H1 (cell line): ENCODE measurements around the gene NTN4. TPM values are rescaled to one million over a fixed set of nuclear protein-coding genes. Genes with fewer than 3 reads are reported as not detected.

ENCODE experiments used
- CTCF ChIA-PET: fragments of 300-600 bp; sonication (Branson Sonifier 250); formaldehyde crosslinking; loops from one replicate; lab custom pipeline; 2021; ENCODE audit not compliant: partially characterized antibody; lab: Charles Lee
- POLR2A ChIA-PET: fragments of 300-600 bp; sonication (Branson Sonifier 250); formaldehyde crosslinking; loops from one replicate; lab custom pipeline; 2021; ENCODE audit warnings: inconsistent platforms; ENCODE audit not compliant: partially characterized antibody; lab: Charles Lee
- DNase-seq, 2 experiments: peaks; one replicate each; pipeline versions ENCODE4 v3.0.0 to v3.0.0-alpha.2; 2010 to 2022; ENCODE audit warnings: low spot score in 2 of 2, low read depth in 1 of 2, mixed read lengths in 1 of 2
- FAIRE-seq: peaks from 2 replicates; lab custom pipeline; 2011; peaks lifted over from hg19 to GRCh38; lab: Jason Lieb, UNC
- H2AFZ ChIP-seq: 2 replicates; pipeline ENCODE4 v1.8.1; 2012; ENCODE audit warnings: low read length, inconsistent platforms
- H2AK5ac ChIP-seq: 2 replicates; pipeline ENCODE4 v1.6.1; 2013; ENCODE audit warnings: low read depth, low read length
- H2BK120ac ChIP-seq: replicated peaks from 2 replicates; pipeline ENCODE3; 2013; ENCODE audit warnings: low read depth, low read length, inconsistent platforms
- H2BK12ac ChIP-seq: 2 replicates; pipeline ENCODE4 v1.6.1; 2013; ENCODE audit warnings: low read depth, low read length
- H2BK15ac ChIP-seq: 2 replicates; pipeline ENCODE4 v1.6.1; 2013; ENCODE audit warnings: low read length
- H2BK20ac ChIP-seq: 2 replicates; pipeline ENCODE4 v1.6.1; 2013; ENCODE audit warnings: low read length
- H2BK5ac ChIP-seq: 2 replicates; pipeline ENCODE4 v1.6.1; 2013; ENCODE audit warnings: low read depth, low read length
- H3K14ac ChIP-seq: 2 replicates; pipeline ENCODE4 v1.6.1; 2013; ENCODE audit warnings: inconsistent platforms; ENCODE audit not compliant: insufficient read length
- H3K18ac ChIP-seq: 2 replicates; pipeline ENCODE4 v1.6.1; 2013; ENCODE audit warnings: low read length; ENCODE audit errors: extremely low read depth
- H3K23ac ChIP-seq: 2 replicates; pipeline ENCODE4 v1.6.1; 2013; ENCODE audit warnings: inconsistent platforms; ENCODE audit not compliant: insufficient read length
- H3K23me2 ChIP-seq: 2 replicates; pipeline ENCODE4 v1.6.1; 2013; ENCODE audit warnings: low read depth, low read length
- H3K27ac ChIP-seq: 2 replicates; pipeline ENCODE4 v1.6.1; 2011; ENCODE audit warnings: low read depth, low read length, inconsistent platforms
- H3K27me3 ChIP-seq, 4 experiments: replicated peaks in 1 of 4; 1 replicate in 1 of 4; 2 replicates in 3 of 4; pipeline versions ENCODE4 v1.6.1 to v1.8.1; 2011 to 2013; ENCODE audit warnings: low read length in 3 of 4, mild to moderate bottlenecking in 3 of 4, inconsistent platforms in 2 of 4, mixed read lengths in 2 of 4, moderate library complexity in 1 of 4; ENCODE audit not compliant: control insufficient read depth in 3 of 4, insufficient read depth in 3 of 4; ENCODE audit errors: extremely low read depth in 1 of 4
- H3K36me3 ChIP-seq, 4 experiments: 2 replicates each; pipeline versions ENCODE4 v1.6.1 to v1.8.1; 2011 to 2013; ENCODE audit warnings: mild to moderate bottlenecking in 4 of 4, low read length in 3 of 4, moderate library complexity in 2 of 4, control low read depth in 1 of 4, inconsistent platforms in 1 of 4; ENCODE audit not compliant: insufficient read depth in 4 of 4, control insufficient read depth in 2 of 4
- H3K4ac ChIP-seq: replicated peaks from 2 replicates; pipeline ENCODE3; 2013; ENCODE audit warnings: low read length, low read depth, mixed read lengths, inconsistent platforms; ENCODE audit not compliant: insufficient read length
- H3K4me1 ChIP-seq, 4 experiments: replicated peaks in 1 of 4; 1 replicate in 1 of 4; 2 replicates in 3 of 4; pipeline versions ENCODE4 v1.6.1 to v1.8.1; 2011 to 2013; ENCODE audit warnings: low read length in 3 of 4, inconsistent platforms in 2 of 4, mixed read lengths in 1 of 4; ENCODE audit not compliant: insufficient read depth in 4 of 4, control insufficient read depth in 3 of 4
- H3K4me2 ChIP-seq, 2 experiments: 2 replicates each; pipeline versions ENCODE4 v1.6.1 to v1.8.1; 2011 to 2013; ENCODE audit warnings: low read depth in 2 of 2, low read length in 2 of 2, control low read depth in 1 of 2, inconsistent platforms in 1 of 2, mild to moderate bottlenecking in 1 of 2; ENCODE audit not compliant: insufficient read depth in 1 of 2
- H3K4me3 ChIP-seq, 4 experiments: fragments of 200-600, 300-600 bp in 1 of 4; sonication (generic), shearing (Covaris generic), sonication (Bioruptor Twin) in 1 of 4; 2 replicates each; pipeline versions ENCODE4 v1.5.1 to v1.8.1; 2011 to 2016; ENCODE audit warnings: low read length in 4 of 4, low read depth in 3 of 4, control low read depth in 2 of 4, inconsistent platforms in 2 of 4, mild to moderate bottlenecking in 2 of 4, mixed read lengths in 1 of 4, moderate library complexity in 1 of 4; ENCODE audit not compliant: insufficient read depth in 2 of 4; ENCODE audit errors: extremely low read depth in 1 of 4
- H3K56ac ChIP-seq: replicated peaks from 2 replicates; pipeline ENCODE3; 2013; ENCODE audit warnings: low read depth, mild to moderate bottlenecking, mixed read lengths, low read length, inconsistent platforms; ENCODE audit not compliant: insufficient read length
- H3K79me1 ChIP-seq: 2 replicates; pipeline ENCODE4 v1.6.1; 2013; ENCODE audit warnings: low read depth, low read length, control low read depth
- H3K79me2 ChIP-seq, 2 experiments: 2 replicates each; pipeline versions ENCODE4 v1.6.1 to v1.8.1; 2012 to 2013; ENCODE audit warnings: low read length in 2 of 2, mild to moderate bottlenecking in 2 of 2, inconsistent platforms in 1 of 2; ENCODE audit not compliant: insufficient read depth in 2 of 2, control insufficient read depth in 1 of 2
- H3K9ac ChIP-seq, 4 experiments: replicated peaks in 1 of 4; 1 replicate in 1 of 4; 2 replicates in 3 of 4; pipeline versions ENCODE4 v1.6.1 to v1.8.1; 2011 to 2013; ENCODE audit warnings: low read depth in 3 of 4, low read length in 3 of 4, control low read depth in 2 of 4, mild to moderate bottlenecking in 2 of 4, moderate library complexity in 2 of 4, inconsistent platforms in 1 of 4; ENCODE audit errors: extremely low read depth in 1 of 4
- H3K9me3 ChIP-seq, 2 experiments: 2 replicates each; pipeline versions ENCODE4 v1.6.1 to v1.8.1; 2012 to 2013; ENCODE audit warnings: mild to moderate bottlenecking in 2 of 2, moderate library complexity in 2 of 2, control low read depth in 1 of 2, inconsistent platforms in 1 of 2, low read depth in 1 of 2, low read length in 1 of 2, mixed read lengths in 1 of 2; ENCODE audit not compliant: insufficient read depth in 2 of 2
- H4K20me1 ChIP-seq, 2 experiments: replicated peaks in 1 of 2; 2 replicates each; pipeline versions ENCODE3 to v1.8.1; 2011 to 2013; ENCODE audit warnings: inconsistent platforms in 2 of 2, low read length in 2 of 2, mild to moderate bottlenecking in 1 of 2; ENCODE audit not compliant: insufficient read depth in 2 of 2, control insufficient read depth in 1 of 2
- H4K5ac ChIP-seq: 2 replicates; pipeline ENCODE4 v1.6.1; 2013; ENCODE audit warnings: low read length, low read depth, mixed read lengths, inconsistent platforms; ENCODE audit not compliant: insufficient read length
- H4K8ac ChIP-seq: 2 replicates; pipeline ENCODE4 v1.8.0; 2013; ENCODE audit warnings: mild to moderate bottlenecking, moderate library complexity, low read length, inconsistent platforms; ENCODE audit not compliant: insufficient read depth; ENCODE audit errors: extremely low read depth
- H4K91ac ChIP-seq: replicated peaks from 2 replicates; pipeline ENCODE3; 2013; ENCODE audit warnings: low read length, mixed read lengths, inconsistent platforms; ENCODE audit not compliant: insufficient read length
- CEBPB ChIP-seq: IDR thresholded peaks from 2 replicates; pipeline ENCODE4 v1.6.1; 2012; ENCODE audit warnings: low read depth, low read length
- CHD2 ChIP-seq: IDR thresholded peaks from 2 replicates; pipeline ENCODE4 v1.6.1; 2012; ENCODE audit warnings: low read length, improper control_type of control experiment
- CREB1 ChIP-seq: IDR thresholded peaks from 2 replicates; pipeline ENCODE4 v1.6.1; 2012; ENCODE audit warnings: inconsistent platforms
- CTBP2 ChIP-seq: IDR thresholded peaks from 2 replicates; pipeline ENCODE4 v1.7.0; 2011; ENCODE audit warnings: borderline replicate concordance, mild to moderate bottlenecking, moderate library complexity, mixed read lengths, low read length; ENCODE audit not compliant: insufficient read depth, insufficient read length
- CTCF ChIP-seq, 3 experiments: IDR thresholded peaks; 1 replicate in 2 of 3; 2 replicates in 1 of 3; pipeline versions ENCODE4 v1.5.1 to v1.6.1; 2011; ENCODE audit warnings: low read length in 3 of 3, mild to moderate bottlenecking in 3 of 3, inconsistent platforms in 2 of 3, low read depth in 1 of 3, moderate library complexity in 1 of 3; ENCODE audit not compliant: insufficient read depth in 1 of 3; ENCODE audit errors: control extremely low read depth in 1 of 3
- GABPA ChIP-seq: IDR thresholded peaks from 2 replicates; pipeline ENCODE4 v1.6.1; 2011; ENCODE audit warnings: mild to moderate bottlenecking, low read length, moderate library complexity, borderline replicate concordance; ENCODE audit not compliant: insufficient read depth
- KDM4A ChIP-seq: IDR thresholded peaks from one replicate; pipeline ENCODE4 v1.7.1; 2012; ENCODE audit warnings: low read depth, mild to moderate bottlenecking, moderate library complexity, low read length, inconsistent platforms; ENCODE audit not compliant: severe bottlenecking
- POLR2A ChIP-seq, 2 experiments: IDR thresholded peaks; 1 replicate in 1 of 2; 2 replicates in 1 of 2; pipeline ENCODE4 v1.6.1; 2011; ENCODE audit warnings: low read depth in 2 of 2, low read length in 2 of 2, mild to moderate bottlenecking in 2 of 2; ENCODE audit errors: control extremely low read depth in 1 of 2
- RFX5 ChIP-seq: IDR thresholded peaks from 2 replicates; pipeline ENCODE4 v1.6.1; 2011; ENCODE audit warnings: low read depth, low read length, improper control_type of control experiment, borderline replicate concordance
- SP4 ChIP-seq: IDR thresholded peaks from 2 replicates; pipeline ENCODE4 v1.6.1; 2012; ENCODE audit warnings: low read length, inconsistent platforms
- TAF1 ChIP-seq: IDR thresholded peaks from 2 replicates; pipeline ENCODE4 v1.6.1; 2011; ENCODE audit warnings: mild to moderate bottlenecking, low read depth, low read length
- YY1 ChIP-seq: IDR thresholded peaks from 2 replicates; pipeline ENCODE4 v1.6.1; 2011; ENCODE audit warnings: low read depth, mild to moderate bottlenecking, low read length
- whole genome bisulfite sequencing, 2 experiments: shearing (Covaris generic) in 1 of 2; methylation state at CpG; one replicate each; pipeline versions ENCODE4 v1.1.6 to v1.1.7; 2013 to 2015; ENCODE audit warnings: low lambda C conversion rate in 2 of 2, mixed read lengths in 2 of 2, inconsistent platforms in 1 of 2, low coverage in 1 of 2, missing lambda C conversion rate in 1 of 2; ENCODE audit not compliant: insufficient replicate concordance in 2 of 2, insufficient coverage in 1 of 2, insufficient read length in 1 of 2; ENCODE audit errors: extremely low coverage in 1 of 2, missing lambda C conversion rate in 1 of 2; 5-methylcytosine and 5-hydroxymethylcytosine counted together
- polyA plus RNA-seq, 7 experiments: library from polyadenylated mRNA; depleted of rRNA in 3 of 7; stranded (reverse) in 5 of 7; unstranded in 2 of 7; fragments of >200 nt in 5 of 7; fragments of 200-250 nt in 2 of 7; gene quantifications; 1 replicate in 5 of 7; 2 replicates in 1 of 7; 4 replicates in 1 of 7; pipeline versions ENCODE4 v1.2.1 to v1.2.3, GENCODE V29; 2011 to 2013; ENCODE audit warnings: missing spikeins in 2 of 7, mixed read lengths in 2 of 7
- total RNA-seq: library from RNA; stranded (reverse); fragmentation: NEBNext Ultra II Directional; extraction: Animal tissue kit (Norgen Biotek cat#: 25700); gene quantifications from 2 replicates; pipeline ENCODE4 v1.2.1, GENCODE V29; 2021

The NTN4 gene
- total and polyA plus RNA-seq, 2 of the 8 experiments (the other 6 are each of a cell fraction or from before 2014, with no cell fraction given) = 0.74 to 1.3 TPM

GRCh38 chr12:95720146-95720545, 70.4 kb downstream of the NTN4 start:
- Histone ChIP-seq H3K23ac (no peak overlapping the region), H4K8ac (no peak overlapping the region), H3K4me3 (no peak overlapping the region), H3K18ac (no peak overlapping the region), H2BK120ac (no peak overlapping the region), H2BK5ac (no peak overlapping the region), H3K56ac (no peak overlapping the region), H3K79me2 (no peaks in the 10 kb centered on the region), H3K4me2 (no peak overlapping the region), H3K36me3 (no peaks in the 10 kb centered on the region), H4K20me1 (no peaks in the 10 kb centered on the region), H3K27me3 (no peaks in the 10 kb centered on the region), H3K4ac (no peak overlapping the region), H3K23me2 (no peaks in the 10 kb centered on the region), H2AK5ac (no peak overlapping the region), H3K79me1 (no peaks in the 10 kb centered on the region), H2BK20ac (no peak overlapping the region), H3K9me3 (no peaks in the 10 kb centered on the region), H4K5ac (no peak overlapping the region), H3K9ac (no peak overlapping the region), H2BK12ac (no peak overlapping the region), H3K14ac (no peak overlapping the region), H2BK15ac (no peak overlapping the region), H4K91ac (no peak overlapping the region), H3K4me1 (peaks cover 0 to 6% (median 0%) of the 10 kb centered on the region in 4 experiments; a peak in 1 of 7 replicates), H2AFZ (no peak overlapping the region), H3K27ac (no peak overlapping the region)
- POLR2A ChIA-PET = interaction anchor here (0.7 to 0.8 kb wide), 2 partner anchors 13 to 15 kb away, joined by 3 read pairs; no protein-coding TSS in a partner anchor
- DNase-seq (no peak), FAIRE-seq (no peak)
- WGBS, 2 experiments = 84% methylated on average over 4 of the region's 4 CpGs; no CpG with 5 or more reads in 1 of the 2 experiments
- CTCF ChIA-PET = interaction anchor here (0.8 to 3.4 kb wide), 7 partner anchors 9 to 144 kb away, joined by 3 to 15 read pairs (median 4); no protein-coding TSS in a partner anchor
- TF ChIP-seq RFX5 (no peak), CREB1 (no peak), POLR2A (IDR thresholded peaks at IDR 0.05; ENCODE audit: control extremely low read depth in 1 of 2, low read depth in 2 of 2, low read length in 2 of 2) (no peak), KDM4A (no peak), TAF1 (no peak), SP4 (no peak), CEBPB (no peak), YY1 (no peak), CTBP2 (no peak), CHD2 (no peak), GABPA (no peak), CTCF (IDR thresholded peaks at IDR 0.05; ENCODE audit: control extremely low read depth in 1 of 3, insufficient read depth in 1 of 3, low read depth in 1 of 3, low read length in 3 of 3) (no peak)
